Lung microvascular endothelial cell (primary cell): Measurements from ENCODE around the gene ROPN1L. TPM values are rescaled to one million over a fixed set of nuclear protein-coding genes. Genes with fewer than 3 reads are reported as not detected.
"Not testable (repeated sequence)": the region's sequence is repeated elsewhere in the genome, so short reads cannot be mapped to it uniquely, and the experiment has no call there.

Experiments used
- DNase-seq, 2 donors: peaks; one replicate each; pipeline versions ENCODE4 v3.0.0 to v3.0.0-alpha.2; 2010; ENCODE audit warnings: low read depth in 2 of 2
- total RNA-seq: library from RNA; depleted of rRNA; stranded (reverse); fragments of >200 nt; gene quantifications from 2 replicates; pipeline ENCODE4 v1.2.1, GENCODE V29; 2014

ROPN1L gene
- total RNA-seq, 1 donor from 2014 or later = 1.4 TPM

DNA sequence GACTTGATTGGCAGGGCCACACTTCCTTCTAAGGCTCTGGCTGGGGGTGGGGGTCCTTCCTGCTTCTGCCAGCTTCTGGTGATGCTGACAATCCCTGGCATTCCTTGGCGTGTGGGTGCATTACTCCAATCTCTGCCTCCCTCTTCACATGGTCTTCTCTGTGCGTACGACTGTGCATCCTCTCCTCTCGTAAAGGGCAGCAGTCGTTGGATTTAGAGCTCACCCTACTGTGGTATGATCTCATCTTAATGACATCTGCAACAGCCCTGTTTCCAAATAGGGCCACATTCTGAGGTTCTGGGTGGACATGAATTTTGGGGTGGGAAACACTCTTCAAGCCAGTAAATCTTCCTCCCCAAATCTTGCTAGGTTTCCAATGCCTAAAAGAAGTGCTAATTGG lies 36.8 kb downstream of the ROPN1L start:
- no peak for DNase-seq

DNA sequence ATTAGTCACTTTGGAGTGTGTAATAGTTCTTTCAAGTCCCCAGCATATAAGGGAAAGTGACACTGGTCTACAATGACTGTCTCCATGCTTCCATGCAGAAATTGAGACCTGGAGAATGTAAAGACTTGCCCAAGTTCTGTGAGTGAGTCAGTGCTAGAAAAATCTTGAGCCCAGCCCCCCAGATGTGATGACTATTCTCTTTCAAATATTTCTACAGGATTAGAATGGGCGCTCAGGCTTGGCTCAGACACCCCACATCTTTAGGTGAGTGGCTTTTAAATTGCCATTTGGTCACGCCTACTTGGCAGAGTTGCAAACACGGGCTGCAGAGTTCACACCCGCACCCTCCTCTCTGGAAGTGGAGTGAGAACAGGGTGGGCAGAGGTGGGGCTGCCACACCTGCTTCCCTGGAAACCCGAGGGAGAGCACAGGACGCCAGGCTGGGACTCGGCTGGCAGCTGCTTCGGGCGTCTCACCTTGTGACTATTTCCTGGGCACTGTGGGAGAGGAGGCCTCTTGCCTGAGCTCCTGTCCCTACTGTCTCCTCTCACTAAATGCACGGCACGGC lies 37.6 kb downstream of the ROPN1L start:
- DNase-seq = peak in 1 of 2 donors; percentile 36

DNA sequence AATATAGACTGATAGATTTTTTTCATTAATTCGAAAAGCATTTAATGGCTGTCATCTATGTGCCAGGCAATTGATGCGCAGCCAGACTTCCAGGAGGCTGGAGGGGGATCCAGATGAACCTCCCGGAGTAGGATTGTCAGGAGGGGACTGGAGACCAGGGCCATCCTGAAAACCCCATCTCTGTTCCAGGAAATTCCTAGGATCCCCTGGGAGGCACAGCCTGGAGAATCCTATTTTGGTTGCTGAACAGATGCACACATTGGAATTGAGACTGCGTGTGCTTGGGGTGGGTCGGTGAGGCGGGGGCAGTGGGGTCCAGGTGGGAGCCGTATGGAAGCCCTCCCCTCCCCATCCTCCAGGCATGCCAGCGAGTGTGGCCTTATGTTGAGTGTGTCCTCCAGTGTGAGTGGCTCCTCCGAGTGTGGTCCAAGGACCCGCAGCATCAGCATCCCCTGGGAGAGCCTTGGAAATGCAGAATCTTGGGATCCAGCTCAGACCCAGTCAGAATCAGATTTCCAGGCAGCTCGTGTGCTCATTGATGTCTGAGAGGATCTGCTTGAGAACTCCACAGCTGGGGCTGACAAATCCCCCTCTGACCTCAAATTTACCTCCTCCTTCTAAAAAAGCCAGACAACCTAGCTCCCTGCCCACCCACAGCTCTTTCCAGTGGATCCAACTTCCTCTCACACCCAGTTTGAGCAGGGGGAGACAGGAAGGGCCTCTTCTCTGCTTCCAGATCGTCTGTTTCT lies 38.7 kb downstream of the ROPN1L start:
- DNase-seq = no peak

DNA sequence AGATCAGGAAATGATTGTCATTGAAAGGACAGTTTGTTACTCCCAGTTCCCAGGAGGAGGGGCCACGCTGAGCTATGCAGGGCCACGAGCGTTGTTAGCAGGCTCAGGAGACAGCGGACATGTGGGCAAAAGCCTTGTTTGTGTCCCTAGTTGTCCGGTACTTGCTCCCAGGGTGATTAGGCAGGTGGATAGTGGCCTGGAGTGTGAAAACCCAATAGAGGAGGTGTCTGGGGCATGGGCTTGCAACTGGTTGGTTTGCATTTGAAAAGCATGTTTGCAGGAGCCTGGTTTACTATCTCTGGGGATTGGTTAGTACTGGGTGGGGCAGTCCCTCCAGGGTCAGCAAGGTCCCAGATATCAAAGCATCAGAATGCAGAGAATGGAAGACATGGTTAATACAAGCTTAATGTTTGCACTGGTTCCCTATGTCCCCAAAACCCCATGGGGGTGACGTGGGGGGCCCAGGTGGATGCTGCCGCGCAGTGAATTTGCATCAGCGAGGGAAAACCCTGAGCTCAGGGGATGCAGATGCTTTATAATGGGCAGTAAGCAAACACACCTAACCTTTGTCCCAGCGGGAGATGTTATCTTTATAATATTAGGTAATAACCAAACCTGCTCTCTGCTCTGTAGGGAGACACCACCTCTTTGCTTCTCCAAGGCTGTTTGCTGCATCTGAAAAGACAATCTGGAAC lies 39.7 kb downstream of the ROPN1L start:
- DNase-seq = no peak

DNA sequence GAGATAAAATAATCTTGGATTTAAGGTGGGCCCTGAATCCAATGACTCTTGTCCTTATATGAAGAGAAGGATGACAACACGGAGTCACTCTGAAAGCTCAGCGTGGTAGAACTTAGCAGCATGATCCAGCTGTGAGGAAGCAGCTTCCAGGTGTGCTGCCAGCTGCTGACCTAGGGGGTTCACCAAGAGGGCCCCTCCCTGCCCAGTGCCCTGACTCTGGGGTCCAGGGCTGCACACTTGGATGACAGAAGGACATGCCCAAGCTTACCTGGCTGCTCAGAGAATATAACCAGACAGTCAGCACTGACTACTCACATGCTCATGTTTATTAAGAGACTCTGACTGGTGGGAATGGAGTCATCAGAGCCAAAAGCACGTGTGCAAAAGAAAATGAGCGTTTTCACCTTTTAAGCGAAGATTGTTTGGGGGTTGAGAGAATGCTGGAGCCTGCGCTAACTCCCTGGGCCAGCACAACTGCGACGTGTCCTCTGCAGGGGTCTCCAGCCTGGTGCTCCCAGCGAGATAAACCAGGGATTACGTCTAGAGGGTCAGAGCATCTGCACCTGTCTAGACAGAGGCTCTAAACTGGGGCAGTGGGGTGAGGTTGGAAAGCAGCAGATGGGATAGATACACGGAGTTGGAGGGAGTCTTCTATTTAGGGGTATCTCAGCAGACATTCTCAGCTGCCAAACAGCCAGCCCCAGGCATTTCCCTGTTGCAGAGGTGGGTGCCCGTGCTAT lies 41.3 kb downstream of the ROPN1L start:
- no peak for DNase-seq

DNA sequence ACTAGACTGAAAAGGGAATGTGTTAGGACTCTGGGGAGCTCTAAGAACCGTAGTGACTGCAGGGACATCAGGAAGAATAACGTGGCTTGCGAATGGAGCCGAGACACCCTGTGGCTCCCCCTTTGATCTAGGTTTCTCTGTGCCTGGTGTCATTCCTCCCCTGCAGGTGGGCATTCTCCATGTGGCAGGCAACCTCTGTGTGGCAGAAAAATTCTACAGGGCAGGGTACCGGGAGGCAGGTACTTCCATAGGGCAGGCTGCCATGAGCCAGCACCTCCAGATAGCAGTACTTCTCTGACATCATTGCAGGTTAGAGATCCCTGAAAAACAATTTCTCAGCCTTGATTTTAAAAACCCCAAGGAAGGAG lies 43.1 kb downstream of the ROPN1L start:
- no peak for DNase-seq

DNA sequence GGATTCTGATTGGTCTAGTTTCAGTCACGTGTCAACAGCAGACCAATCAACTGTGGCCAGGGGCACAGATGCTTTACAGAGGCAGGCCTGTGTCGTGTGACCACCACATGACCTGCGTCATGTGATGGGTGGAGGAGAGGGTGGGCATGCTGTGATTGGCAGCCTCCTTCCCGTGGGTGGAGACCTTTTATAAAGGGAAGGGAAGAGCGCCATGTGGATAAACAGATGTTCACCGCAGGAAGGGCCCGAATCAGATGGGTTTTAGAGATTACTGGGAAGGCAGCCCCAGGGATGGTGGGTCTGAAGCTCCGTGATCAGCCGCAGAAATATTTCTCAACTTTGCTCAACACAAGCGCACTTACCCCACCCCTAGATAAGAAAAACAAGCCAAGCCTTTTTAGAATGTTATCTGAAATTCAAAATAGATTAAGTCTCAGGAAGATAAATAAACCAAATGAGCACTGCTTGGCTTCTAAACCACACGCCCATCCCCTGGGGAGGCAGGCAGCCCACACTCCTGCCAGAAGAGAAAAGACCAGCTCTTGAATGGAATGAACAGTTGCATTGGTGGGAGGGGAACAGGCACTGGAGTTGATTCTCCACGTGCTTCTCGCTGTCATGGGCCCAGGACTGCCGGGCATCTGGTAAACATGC lies 43.6 kb downstream of the ROPN1L start:
- peak; percentile 80 to 93 for DNase-seq

DNA sequence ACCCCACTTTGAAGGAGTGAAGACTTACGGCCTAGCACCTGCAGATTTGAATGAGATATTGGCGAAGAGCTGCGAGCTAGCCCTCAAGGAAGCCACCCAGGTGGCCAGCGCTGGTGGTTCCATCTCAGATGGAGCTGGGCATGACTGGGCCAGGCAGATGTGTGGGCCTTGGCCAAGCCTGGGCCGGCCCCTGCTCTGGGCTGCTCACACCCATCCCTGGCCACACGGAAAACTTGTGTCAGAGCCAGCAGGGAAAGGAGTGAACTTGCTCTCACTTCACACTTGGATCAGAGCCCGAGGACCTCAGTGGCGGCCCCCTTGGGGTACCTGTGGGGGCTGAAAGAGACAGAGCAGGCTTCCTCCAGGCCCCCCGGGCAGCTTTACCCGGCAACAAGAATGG lies 44.2 kb downstream of the ROPN1L start:
- DNase-seq = no peak

DNA sequence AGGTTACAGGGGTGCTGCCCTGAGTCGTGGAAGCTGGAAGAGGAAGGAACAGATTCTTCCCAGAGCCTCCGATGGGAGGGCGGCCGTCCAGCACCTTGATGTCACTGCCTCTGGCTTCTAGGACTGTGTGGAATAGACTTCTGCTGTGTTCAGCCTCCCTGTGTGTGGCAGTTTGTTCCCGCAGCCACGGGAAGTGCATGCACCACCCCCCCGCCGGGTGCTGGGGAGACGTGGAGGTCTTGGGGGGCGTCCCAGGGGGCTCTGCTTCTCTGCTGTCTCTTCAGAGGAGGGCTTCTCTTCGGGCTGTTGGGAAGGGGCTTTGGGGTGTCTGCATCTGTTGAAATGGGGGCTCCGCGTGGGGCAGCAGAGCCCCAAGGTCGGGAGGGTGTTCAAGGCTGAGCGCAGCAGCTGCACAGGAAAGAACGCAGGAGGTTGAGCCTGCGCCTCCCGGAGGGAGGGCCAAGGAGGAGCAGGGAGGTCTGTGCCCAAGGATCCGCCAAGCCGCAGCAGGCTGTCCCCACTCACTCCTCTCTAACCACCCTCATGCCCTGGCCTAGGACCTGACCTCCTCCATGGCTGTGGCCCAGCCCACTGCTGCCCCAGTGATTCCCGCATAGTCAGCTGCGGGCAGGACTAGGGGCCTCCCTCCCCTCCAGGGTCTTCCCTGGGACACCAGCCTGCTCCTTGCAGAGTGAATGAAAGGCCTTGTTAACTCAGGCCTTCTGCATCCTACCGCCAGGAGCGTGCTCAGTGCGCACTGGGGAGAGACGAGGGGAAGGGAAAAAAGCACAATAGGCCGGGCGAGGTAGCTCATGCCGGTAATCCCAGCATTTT lies 45.0 kb downstream of the ROPN1L start:
- no peak for DNase-seq

DNA sequence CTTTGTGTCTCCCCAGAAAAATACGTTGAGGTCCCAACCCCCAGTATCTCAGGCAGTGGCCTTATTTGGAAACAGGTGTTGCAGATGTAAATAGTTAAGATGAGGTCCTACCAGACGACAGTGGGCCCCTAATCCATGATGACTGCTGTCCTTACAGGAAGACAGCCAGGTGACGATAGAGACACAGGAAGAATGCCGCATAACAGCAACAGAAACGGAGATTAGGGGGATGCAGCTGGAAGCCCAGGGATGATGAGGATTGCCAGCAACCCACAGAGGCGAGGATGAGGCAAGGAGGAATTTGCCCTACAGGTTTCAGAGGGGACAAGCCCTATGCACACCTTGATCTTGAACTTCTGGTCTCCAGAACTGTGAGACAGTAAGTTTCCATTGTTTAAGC lies 46.5 kb downstream of the ROPN1L start:
- DNase-seq = no peak

DNA sequence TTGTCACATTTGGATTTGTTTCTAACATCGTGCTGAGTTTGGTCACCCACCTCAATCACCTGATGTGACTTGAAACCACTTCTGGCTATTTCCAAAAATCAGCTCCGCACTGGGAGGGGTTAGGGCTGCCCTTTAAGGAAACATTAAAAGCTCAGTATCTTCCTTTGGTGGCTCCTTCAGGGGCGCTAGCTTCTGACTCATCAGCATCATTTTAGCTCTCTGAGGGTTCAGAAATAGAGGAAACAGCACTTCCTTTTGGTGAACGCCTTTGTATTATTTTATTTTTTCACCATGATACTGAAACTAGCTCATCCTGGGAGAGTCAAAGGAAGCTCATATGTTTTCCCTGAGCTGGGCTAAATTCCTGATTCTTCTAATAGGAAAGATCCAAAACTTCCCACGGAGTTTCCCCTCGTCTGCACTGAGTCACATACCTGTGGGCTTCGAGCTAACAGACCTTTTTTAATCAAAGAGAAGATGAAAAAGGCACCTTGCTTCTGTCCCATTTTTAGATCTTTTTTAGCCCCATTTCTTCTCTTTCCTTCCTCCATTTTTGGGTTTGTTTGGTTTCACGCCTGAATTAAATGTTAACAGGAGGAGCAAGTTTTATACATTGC lies 48.2 kb downstream of the ROPN1L start:
- DNase-seq = peak; percentile 27 to 69

DNA sequence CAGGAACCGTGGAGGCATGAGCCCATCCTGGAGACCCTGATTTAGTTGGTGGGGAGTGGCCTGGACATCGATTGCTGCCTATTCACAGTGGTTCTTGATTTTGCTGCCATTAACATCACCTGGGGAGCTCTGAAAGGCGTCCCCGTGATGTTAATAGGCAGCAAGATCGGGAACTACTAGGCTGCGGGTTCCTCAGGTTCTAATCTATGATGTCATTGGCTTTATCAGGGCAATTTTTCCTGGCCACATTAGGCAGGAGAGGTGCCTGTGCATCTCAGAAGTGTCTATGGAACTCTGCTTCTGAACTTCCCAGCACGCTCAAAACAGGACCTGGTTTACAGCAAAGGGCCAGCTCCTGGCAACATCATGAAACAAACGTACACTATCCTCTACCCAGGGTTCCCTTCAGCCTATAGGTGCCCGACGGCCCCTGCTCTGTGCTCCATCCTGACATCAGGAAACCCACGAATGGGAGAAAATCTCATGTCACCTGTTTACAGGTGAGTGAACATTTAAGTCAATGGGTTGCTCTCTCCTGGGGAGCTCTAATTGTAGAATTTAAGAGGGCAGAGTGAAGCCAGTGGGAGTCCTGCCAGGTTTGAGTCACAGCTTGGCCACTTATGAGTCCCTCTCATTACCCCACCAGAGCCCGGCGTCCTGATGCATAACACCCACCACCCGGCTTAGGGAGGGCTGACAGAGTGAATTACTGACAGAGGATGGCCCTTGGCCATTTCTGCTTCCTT lies 49.4 kb downstream of the ROPN1L start:
- DNase-seq = no peak

DNA sequence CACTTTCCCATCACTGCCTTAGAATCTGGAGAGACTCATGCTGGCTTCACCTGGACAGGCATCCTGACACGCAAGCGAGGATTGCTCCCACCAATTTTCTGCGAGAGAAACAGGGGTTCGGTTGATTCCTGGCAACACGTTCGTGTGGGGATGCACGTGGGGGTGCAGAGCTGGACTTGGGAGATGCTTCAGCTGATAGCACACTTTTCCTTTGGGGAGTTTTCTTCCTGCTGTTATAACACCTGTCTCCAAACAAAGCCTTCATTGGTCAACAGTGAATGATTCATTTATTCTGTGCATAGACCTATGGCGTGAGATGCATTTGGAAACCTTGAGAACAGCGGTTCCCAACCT lies 50.0 kb downstream of the ROPN1L start:
- no peak for DNase-seq

DNA sequence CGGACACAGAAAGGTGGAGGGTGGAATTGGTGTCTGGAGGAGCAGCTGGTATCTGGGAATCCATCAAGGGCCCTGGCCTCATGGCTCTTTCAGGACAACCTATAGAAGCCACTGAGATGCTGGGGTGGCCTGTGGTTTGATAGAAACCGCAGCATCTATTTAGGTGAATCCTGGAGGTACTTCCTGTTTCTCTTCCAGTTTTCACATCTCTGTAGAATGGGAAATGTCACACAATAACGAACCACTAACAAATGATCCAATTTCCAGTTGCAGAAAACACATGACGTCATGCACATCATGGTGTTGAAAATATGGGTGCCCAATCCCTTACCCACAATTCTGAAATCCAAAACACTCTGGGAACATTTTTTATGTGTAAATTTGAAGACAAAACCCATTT lies 52.2 kb downstream of the ROPN1L start:
- DNase-seq = no peak

DNA sequence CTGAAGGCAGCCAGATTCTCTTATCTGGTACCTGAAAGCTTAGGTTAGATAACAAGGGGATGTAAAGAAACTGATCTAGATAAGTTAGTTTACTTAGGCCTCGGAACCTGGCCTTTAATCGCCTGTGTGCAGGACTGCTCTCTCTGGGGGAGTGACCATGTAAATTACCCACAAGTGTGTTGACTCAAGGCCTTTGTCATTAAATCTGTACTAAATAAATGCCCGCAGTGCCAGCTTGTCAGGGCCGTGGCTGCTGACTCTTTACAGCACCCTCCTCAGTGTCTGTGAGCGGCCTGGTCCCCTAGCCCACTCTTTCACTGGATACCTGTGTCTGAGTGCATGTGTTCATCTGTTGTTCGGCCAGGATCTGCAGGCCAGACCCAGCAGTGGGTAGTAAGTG lies 52.8 kb downstream of the ROPN1L start:
- not testable (repeated sequence) for DNase-seq

DNA sequence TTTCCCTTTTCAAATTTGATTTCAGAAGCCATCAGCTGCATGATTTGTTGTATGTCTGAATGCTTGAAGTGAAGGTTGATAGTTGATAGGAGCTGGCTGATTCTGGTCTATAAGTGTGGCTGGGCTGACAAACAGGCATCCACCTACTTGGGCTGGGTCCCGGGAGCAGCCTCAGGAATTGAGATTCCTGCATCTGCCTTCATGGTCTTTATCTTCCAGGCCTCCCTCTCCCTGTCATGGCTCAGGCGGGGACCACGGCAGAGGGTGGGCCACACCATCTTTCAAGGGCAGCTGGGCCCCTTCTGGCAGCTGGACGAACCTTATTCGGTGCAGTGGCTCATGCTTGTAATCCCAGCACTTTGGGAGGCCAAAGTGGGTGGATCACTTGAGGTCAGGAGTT lies 55.9 kb downstream of the ROPN1L start:
- no peak for DNase-seq

DNA sequence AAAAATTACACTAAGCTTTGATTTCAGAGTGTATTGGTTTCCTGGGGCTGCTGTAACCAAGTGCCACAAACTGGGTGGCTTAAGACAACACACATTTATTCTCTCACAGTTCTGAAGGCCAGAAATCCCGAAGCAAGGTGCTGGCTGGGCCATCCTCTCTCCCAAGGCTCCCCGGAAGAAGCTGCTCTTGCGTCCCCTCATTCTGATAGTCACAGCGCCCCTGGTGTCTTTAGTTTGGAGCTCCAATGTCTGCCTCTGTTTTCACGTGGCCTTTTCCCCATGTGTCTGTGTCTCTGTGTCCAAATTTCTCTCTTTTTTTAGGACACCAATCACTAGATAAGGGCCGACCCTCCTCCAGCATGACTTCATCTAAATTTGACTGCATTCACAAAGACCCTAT lies 56.7 kb downstream of the ROPN1L start:
- DNase-seq = no peak

DNA sequence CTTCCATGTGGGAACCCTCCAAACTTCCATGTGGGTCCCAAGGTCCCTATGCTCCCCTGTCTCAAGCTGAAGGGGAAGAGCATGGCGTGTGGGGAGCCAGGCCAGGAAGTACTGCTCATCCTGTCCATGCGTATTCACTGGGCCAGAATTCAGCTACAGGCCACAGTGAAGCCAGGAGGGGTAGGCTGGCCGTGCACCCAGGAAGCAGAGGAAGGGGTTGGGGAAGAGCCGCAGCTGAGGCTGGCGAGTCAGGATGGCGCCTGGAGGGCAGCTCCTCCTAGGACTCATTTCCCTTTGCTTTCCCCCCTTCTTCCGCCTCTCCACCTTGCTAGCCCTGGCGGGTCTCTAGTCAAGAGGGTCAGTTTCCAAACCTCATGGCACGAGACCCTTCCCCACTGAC lies 57.4 kb downstream of the ROPN1L start:
- peak in 1 of 2 donors; percentile 18 for DNase-seq

DNA sequence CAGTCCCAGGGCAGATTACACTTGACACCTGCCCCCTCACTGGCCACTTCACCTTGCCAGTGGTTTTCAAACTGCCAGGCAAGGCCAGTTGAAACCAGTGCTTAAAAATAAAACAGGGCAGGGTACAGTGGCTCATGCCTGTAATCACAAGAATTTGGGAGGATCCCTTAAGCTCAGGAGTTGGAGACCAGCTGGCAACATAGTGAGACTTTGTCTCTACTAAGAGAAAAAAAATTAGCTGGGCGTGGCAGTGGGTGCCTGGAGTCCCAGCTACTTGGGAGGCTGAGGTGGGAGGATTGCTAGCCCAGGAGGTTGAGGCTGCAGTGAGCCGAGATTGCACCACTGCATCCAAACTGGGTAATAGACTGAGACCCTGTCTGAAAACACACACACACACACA lies 58.1 kb downstream of the ROPN1L start:
- DNase-seq = no peak

DNA sequence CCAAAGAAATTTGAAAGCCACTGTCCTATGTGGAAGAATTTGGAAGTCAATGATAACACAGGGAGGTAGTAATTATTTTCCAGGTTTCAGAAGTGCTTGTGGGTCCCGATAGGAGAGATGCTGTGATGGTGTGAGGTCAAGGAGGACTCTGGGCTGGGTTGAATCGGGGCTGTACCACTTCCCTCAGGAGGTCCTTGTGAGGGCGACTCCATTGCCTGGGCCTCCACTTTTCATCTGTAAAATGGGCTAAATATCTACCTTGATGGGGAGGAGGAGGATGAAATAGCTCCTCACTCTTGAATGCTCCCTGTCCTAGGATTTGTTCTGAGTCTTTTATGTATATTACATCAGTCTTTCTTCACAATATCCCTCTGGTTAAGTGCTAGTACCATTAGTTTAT lies 59.0 kb downstream of the ROPN1L start:
- DNase-seq = no peak
